DMS153 (cell line): ENCODE measurements around the gene ZNF276.
"Not testable (repeated sequence)": the region's sequence is repeated elsewhere in the genome, so short reads cannot be mapped to it uniquely, and the experiment has no call there.

ENCODE experiments used
- DNase-seq: peaks from one replicate; lab custom pipeline; 2025; lab: John Stamatoyannopoulos, UW

ZNF276 gene

DNA sequence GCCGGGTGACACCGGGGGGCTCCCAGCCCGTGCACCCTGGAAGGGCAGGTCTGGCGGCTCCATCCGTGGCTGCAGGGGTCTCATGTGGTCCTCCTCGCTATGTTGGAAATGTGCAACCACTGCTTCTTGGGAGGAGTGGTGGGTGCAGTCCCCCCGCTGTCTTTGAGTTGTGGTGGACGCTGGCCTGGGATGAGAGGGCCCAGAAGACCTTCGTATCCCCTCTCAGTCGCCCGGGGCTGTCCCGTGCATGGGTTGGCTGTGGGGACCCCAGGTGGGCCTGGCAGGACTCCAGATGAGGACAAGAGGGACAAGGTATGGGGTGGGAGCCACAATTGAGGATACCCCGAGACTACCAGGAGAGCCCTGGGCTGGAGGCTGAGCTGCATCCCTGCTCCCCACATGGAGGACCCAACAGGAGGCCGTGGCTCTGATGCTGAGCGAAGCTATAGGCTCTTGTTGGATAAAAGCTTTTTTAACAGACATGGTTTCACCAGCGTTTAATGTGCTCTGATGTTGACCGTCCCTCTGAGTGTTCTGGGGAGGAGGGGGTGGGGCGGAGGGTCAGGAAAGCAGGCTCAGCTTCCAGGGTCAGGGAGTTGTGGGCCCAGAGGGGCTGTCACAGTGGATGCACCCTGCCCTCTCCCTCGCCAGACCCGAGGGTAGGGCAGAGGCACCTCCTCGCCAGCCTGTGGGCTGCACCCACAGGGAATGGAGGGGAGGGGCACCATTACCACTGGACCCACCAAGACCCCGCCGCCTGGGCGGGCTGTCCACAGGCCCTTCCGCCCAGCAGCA, 25.3 kb upstream of the ZNF276 start:
- no peak for DNase-seq

DNA sequence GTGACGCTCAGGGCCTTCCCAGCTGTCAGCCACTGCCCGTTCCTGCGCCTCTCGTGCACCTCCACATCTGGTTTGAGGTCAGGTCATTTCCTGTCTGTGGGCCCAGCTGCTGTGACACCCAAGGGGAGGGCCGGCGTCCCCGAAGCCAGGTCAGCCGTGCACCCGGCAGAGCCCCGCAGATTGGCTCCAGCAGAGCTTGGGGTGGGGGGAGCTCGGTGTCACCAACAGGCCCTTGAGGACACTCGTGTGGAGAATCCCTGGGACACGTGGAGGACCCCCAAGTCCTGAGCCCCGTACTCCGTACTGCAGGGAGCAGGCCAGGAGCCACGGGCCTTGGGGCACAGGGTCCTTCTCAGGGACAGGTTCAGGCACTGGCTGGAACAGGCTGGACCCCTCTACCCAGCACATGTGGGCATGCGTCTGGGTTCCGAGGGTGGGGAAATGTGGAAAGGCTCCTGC, 24.6 kb upstream of the ZNF276 start:
- no peak for DNase-seq

DNA sequence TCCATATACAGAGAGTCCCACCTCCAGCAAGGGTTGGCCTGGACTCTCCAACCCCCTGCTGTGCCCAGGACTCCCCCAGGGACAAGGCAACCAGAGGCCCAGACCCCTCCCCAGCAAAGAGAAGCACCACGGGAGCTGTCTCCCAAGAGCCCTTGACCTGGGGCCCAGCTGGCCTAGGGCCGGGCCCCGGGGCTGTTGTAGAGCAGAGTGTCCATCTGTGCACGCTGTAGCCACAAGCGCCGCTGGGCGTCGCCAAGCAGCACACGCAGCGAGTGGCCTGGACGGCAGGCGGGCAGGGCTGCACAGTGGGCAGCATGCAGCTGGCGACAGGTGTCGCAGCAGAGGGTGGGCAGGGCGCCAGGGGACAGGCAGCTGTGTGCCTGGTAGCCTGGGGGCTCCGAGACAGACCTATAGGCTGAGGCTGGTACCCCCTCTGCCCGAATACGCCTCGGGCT, 24.1 kb upstream of the ZNF276 start:
- no peak for DNase-seq

GRCh38 chr16:89697616-89698331, 23.6 kb upstream of the ZNF276 start:
- DNase-seq = no peak

DNA sequence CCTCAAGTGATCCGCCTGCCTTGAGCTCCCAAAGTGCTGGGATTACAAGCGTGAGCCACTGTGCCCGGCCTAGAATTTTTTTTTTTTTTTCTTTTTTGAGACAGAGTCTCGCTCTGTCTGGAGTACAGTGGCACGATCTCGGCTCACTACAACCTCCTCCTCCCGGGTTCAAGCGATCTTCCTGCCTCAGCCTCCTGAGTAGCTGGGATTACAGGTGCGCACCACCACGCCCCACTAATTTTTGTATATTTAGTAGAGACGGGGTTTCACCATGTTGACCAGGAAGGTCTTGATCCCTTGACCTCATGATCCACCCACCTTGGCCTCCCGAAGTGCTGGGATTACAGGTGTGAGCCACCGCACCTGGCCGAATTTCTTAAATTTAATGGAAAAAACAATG, 22.6 kb upstream of the ZNF276 start:
- DNase-seq = not testable (repeated sequence)

DNA sequence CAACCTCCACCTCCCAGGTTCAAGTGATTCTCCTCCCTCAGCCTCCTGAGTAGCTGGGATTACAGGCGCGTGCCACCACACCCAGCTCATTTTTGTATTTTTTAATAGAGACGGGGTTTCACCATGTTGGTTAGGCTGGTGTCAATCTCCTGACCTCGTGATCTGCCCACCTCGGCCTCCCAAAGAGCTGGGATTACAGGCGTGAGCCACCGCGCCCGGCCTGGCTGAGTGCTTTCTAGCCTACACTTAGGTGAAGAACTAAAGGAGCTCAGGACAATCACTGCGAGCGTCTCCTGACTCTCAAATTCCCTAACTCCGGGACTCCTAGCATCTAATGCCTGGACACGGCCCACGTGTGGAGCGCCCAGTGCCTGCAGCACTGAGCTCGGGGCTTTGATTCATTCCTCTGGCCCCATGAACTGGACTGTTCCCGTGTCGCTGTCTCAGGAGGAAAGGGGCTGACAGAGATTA, 21.7 kb upstream of the ZNF276 start:
- not testable (repeated sequence) for DNase-seq

DNA sequence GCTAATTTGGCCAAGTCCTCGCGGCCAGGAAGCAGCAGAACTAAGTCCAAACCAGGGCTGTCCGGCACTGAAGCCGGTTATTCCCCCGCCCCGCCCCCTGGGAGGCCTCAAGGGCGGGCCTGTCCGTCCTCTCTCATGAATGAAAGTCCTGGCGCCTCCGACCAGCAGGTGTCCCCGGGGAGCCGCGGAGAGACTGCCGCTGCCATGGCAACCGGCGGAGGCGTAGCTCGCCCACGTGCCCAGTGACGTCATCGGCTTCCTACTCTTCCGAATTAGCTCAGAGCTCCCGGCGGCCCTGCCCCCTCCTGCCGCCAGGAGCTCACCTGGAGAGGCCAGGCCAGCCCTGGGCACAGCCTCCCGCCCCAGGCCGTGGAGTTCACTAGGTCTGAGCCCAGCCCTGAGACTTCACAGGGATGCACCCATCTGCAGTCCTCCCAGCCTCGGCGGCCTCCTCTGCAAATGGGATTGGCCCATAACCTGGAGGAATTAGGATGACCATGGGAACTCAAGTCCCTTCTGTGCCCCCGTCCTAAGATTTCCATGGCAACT, 21.2 kb upstream of the ZNF276 start:
- DNase-seq = peak; percentile 99

GRCh38 chr16:89700649-89701424, 20.5 kb upstream of the ZNF276 start:
- DNase-seq = peak; percentile 72

DNA sequence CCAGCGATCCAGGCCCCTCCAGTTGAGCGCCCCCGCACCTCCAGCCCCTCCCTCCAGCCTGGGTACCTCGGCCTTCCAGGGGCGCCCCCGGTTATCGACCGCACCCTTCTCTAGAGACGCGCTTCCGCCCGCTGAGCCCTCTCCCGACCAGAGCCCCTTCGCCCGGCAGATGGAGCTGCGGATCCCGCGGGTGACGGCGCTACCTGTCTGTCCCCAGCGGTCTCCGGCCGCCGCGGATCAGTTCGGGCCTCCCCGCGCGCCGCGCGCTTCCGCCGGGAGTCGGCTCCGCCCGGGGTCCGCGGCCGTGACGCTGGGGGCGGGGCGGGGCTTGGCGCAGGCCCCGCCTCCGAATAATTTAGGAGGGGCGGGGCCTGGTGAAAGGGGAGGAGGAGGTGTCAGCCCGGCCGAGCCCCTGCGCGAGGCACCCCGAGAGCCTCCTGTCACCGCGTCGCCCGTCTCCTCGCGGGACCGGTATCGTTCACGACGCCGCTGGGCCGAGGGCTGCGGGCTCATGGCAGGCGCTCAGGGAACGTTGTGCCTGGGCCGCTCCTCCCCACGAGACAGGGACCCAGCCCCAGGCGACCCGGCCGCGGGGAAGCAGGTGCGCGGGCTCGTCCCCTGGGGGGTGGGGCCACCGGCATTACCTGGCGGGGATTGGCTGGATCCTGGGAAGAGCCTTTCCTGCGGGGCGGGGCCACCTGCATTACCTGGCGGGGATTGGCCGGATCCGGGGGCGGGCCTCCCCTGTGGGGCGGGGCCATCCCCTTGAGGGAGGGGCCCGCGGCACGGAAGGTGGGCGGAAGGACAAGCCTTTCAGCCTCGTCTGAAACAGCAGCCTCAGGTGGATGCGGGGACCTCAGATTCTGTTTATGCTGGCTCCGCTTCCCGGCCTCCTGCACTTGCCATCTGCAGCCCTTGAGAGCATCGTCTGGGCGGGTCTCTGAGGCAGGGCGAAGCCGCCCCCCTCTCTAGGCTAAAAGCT, 19.6 kb upstream of the ZNF276 start, which contains the start of gene SPATA2L:
SPATA2L (minus strand) TSS at position 281 of the 982 bp plus-strand sequence. CDS start 473 bp downstream, outside the sequence.
- peak; percentile 90 for DNase-seq

- no peak for DNase-seq
Observed at GRCh38 chr16:89704281-89704680, 17.1 kb upstream of the ZNF276 start.

DNA sequence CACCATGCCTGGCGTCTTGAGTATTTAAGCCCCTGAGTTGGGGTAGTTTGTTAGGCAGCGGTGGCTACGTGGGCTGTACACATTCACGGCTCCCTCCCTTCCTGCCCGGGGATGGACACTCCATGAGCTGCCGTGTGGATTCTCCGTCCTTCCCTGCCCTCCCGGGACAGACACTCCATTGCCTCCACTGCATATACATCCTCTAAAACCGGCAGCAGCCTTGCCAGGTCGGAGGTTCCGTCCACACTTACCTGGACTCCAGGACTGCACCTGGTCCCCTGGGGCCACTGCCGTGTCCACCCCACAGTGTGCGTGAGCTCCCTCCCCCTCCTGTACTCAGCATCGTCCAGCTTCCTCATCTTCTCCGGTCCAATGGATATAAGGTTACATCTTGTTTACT, 16.3 kb upstream of the ZNF276 start:
- DNase-seq = no peak

DNA sequence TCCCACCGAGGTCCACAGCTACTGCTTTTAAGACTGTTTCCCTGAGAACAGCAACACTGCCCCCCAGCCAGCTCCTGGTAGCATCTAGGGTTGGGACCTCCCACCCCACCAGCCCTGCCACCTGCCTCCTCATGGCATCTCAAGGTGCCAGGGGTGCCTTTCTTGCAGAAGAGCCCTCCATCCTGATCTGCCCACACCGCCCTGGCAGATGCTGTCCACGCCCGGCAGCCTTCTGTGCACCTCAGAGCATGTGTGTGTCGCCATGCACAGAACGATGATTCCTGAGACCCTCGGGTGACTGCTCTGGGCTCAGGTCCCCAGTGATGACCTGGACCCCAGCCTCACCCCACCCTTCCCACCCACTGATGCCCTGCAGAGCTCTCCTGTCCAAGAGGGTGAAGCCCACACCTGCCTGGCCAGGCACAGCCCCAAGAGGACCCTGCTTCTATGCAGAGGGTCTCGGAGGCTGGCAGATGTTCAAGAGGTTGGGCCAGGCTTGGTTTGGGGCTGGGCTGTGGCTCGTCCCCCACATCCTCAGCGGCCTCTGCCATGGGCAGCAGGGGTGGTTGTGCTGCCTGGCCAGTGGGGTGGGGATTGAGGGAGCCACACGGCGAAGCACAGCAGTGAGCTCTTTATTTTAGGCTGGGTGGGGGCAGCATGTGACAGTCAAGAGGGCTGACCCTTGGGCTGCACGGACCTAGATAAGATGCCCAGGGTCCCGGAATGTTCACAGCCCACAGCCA, 14.6 kb upstream of the ZNF276 start:
- no peak for DNase-seq

DNA sequence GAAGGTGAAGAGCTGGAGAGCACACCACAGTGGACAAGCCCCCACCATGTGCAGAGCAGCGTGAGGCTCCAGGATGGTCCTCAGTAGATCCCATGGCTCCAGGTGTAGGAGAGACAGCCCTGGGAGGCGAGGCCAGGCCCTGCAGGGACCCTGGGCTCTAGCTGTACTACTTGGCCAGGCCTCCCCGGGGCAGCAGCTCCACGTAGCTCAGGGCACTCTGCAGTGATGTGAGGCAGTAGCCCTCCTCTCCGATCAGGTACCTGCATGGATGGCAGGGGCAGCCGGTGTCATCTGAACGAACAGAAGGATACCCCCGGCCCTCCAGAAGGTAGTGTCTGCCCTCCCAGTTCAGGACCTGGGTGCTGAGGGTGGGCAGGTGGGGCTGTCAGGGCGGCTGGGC, 13.6 kb upstream of the ZNF276 start:
- no peak for DNase-seq

- no peak for DNase-seq
Observed at GRCh38 chr16:89708481-89708931, 12.8 kb upstream of the ZNF276 start.

GRCh38 chr16:89709166-89709565, 12.2 kb upstream of the ZNF276 start:
- no peak for DNase-seq

DNA sequence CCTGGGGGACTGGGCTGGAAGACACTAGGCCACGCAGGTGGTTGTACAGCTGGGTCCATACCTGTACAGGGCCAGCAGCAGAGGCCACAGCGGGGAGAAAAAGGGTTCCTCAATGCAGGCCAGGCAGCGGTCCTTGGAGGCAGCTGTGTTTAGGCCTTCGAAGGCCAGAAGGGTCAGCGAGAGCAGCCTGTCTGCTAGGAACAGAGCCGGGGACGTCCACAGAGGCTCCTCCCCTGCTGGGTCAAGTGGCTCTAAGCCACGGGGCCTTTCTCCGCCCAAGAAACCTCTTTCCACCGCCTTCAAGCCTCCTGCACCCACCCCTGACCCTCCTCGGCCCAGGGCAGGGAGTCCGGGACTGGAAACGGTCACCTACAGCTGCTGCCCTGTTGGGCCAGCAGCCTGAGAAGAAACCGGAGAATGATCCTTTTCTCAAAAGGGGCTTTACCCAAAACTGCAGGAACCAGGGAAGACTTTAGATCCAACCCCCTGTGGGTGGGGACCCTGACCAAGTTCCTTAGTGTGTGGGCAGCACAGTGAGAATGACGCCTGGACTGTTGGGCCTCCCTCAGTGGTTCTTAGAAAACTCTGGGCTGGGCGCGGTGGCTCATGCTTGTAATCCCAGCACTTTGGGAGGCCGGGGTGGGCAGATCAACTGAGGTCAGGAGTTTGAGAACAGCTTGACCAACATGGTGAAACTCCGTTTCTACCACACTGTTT, 11.5 kb upstream of the ZNF276 start:
- no peak for DNase-seq

DNA sequence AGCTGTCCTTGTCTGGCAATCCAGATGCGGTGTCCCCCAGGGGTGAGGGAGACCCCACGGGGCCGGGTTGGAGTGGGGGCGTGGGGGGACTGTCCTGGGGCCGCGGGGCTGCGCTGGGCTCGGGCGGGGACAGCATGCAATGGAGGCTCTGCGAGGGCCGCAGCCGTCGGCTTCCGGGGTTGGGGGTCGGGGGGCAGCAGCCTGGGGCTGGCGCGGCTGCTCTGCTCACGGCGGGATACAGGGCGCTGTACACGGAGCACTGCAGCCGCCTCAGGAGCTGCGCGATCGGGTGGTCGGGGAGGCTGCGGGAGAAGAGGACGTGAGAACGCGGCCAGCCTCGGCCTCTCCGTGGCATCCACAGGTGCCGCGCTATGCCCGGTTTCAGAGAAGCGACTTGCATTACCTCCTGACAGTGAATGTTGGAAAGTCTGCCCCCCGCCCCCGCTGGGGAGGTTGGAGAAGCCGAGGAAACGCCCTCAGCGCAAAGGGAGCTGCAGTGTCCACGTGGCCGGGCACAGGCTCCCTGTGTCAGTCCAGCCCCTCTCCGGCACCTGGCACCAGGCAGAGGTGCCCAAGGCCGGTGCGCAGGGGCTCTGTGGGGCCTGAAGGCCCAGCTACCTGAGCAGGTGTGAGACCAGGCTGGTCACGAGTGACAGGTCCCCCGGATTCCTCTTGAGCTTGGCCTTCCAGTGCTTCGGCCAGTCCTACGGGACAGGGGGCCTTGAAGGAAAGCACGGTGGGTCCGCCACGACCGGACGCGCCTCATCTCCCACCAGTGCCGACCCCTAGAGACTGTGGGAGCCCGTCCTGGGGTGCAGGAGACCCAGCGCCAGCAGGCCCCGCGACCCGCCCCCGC, 10.4 kb upstream of the ZNF276 start:
- DNase-seq = no peak

GRCh38 chr16:89711601-89712273, 9.6 kb upstream of the ZNF276 start:
- no peak for DNase-seq
